ENCODE measurements around the gene TMOD2.

Gene TMOD2

GRCh38 chr15:51863131-51863530 is 111.7 kb downstream of the TMOD2 start:
- no peak for FAIRE-seq

- FAIRE-seq, result no peak
These were observed 113.1 kb downstream of the TMOD2 start for GRCh38 chr15:51864408-51865056.

GRCh38 chr15:51865317-51865716 is 113.9 kb downstream of the TMOD2 start:
- no peak for FAIRE-seq
